NCI-H524 (cell line): ENCODE results near the gene SEL1L3.
A peak's percentile ranks its signal among the peaks of the same experiment; 100 is the strongest.
"Not testable (repeated sequence)": the region's sequence is repeated elsewhere in the genome, so short reads cannot be mapped to it uniquely, and the experiment has no call there.

Experiments used
- DNase-seq, 2 experiments: peaks; one replicate each; lab custom pipeline; 2025; lab: John Stamatoyannopoulos, UW

Gene SEL1L3

DNA sequence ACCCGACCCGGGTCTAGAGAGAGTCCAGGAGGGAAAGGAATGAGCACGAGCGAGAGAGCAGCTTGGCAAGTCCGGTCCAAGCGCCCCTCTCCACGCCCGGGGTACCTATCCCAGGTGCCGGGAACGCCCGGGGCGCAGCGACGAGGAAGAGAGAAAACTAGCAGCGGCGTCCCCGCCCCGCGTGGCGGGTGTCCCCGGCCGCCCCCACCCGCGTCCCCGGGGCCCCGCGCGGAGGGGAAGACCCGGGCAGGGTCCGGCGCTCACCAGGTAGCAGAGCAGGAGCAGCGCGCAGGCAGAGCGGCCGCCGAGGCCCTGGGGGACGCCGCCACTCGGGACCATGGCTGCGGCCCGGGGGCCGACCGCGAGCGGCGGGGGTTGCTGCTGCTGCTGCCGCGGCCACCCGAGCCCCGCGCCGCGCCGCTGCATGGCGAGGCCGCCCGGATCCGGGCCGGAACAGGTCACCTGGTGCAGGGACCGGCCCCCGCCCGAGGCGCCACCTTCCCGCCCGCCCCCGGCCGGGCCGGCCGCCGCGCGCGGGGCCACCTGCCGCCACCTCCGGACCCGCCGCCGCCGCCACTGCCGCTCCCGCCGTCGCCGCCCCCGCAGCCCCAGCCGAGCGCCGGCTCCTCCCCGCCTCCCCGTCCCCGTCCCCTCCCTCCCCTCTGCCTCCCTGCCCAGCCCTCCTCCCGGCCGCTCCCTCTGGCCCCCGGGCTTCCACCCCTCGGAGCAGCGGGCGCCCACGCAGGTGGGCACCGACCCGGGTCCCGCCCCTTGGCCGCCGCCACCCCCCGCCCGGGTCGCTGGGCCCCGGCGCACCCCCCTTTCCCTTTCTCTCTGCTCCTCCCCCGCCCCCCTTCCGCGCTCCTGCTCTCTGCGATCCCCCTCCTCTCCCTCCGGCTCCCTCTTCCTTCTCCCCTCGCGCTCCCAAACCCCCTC is at the start of gene SEL1L3:
Gene SEL1L3, minus strand, starts transcription at position 578 of the 936 bp plus-strand sequence. Its CDS starts 152 bp downstream, at position 426.
- peak in 1 of 2 experiments; percentile 35 for DNase-seq

DNA sequence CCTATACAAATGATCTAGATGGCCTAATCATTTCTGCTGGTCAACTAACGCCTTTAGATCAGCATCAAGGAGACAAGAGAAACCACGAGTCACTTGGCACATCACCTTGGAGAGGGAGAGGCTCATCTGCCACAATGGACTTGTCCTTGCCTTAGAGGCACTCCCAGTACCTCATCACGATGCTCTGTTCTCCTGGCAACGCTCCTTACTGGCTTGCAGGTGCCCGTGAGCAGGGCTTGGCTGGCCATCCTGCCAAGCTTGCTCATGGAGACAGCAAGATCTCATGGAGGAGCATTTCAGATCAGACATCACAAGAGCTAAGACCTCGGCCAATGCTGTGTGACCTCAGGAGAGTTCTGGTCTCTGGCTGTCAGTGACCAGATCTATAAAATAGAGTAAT is 48.6 kb upstream of the SEL1L3 start:
- no peak for DNase-seq

DNA sequence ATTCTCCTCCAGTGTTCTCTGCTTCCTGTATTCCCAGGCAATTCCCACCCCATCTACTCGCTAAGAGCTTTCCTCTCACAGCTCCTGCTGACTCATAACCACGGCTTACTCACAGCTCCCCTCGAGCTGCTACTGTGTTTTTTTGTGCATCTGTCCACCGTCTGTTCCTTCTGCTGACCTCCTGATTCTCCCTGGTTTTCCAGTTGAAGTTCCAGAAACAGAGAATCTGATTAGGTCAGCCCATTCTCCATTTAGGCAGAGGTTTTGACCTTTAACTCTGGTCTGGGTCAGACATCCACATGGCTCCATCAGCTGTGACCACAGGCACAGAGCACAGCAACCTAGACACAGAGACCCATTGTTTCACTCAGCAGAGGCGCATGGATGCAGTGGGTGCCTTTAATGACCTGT is 45.7 kb upstream of the SEL1L3 start:
- DNase-seq: peak; percentile 23 to 75

DNA sequence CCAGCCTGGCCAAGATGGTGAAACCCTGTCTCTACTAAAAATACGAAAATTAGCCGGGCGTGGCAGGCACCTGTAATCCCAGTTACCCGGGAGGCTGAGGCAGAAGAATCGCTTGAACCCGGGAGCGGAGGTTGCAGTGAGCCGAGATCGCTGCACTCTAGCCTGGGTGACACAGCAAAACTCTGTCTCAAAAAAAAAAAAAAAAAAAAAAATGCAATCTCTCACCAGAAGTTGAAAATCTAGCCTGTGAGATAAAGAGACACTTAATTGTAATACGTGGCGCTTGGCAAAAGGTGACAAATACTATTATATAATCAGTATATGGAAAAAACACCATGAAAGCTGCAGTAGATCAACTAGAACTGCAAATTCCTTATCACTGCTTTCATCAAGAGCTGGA is 43.3 kb upstream of the SEL1L3 start:
- not testable (repeated sequence) for DNase-seq

DNA sequence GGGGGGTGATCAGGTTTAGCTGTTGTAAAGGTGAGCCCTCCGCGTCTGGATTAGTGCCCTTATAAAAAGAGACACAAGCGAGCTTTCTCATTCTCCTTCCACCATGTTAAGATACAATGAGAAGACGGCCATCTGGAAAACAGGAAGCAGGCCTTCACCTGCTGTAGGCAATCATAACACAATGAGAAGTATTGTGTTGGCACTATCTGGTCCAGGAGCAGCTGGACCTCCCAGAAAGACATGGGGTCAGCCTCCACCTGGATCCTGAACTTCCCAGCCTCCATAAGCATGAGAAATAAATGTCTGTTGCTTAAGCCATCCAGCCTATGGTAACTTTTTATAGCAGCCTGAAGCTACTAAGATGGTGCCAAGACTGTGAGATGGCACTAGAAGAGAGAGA is 42.6 kb upstream of the SEL1L3 start:
- DNase-seq: no peak

DNA sequence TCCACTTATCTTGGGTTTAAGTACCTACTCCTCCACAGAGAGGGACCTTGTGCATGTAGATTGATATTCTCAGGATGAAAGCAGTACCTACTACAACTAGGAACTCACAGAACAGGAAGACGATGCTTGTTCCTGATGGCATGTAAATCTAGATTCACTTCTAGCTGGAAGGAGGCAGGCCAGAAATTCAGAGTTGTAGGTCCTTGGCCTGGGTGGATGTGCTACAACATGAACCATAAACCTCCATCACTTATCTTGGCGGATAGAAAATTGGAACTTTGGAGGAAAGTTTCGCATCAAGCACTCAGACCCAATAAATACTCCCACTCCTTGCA is 41.9 kb upstream of the SEL1L3 start:
- no peak for DNase-seq

DNA sequence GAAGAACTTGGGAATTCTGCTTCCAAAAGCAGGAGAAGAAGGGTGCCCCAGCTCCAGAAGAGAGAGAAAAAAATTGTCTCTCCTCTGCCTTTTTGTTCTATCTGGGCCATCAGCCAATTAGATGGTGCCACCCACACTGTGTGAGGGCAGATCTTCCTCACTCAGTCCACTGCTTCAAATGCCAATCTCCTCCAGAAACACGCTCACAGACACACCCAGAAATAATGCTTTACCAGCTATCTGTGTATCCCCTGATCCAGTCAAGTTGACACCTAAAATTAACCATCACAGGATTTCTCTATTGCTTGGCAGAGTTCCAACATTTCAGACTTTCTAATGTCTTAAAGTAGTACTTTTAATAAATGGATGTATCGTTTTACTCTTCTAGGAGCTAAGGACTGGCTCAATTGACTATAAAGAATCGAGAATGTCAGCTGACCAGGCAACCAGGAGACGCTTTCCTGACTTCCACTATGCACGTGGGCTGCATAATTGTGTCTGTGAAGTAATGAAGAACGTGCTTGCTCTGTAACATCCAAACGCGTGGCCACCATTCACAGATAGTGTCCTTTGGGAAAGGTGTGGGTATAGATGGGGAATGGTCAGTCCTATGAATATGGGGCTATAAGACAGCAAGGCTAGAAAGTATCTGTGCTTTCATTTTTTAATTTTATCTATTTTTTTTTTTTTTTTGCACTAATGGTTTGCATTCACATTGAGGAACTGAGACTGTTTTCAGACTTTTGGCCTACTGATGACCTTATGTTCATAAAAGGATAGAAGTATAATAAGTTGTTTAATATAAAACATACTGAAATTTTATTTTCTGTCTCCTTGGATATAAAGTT is 41.3 kb upstream of the SEL1L3 start:
- peak in 1 of 2 experiments; percentile 15 for DNase-seq

DNA sequence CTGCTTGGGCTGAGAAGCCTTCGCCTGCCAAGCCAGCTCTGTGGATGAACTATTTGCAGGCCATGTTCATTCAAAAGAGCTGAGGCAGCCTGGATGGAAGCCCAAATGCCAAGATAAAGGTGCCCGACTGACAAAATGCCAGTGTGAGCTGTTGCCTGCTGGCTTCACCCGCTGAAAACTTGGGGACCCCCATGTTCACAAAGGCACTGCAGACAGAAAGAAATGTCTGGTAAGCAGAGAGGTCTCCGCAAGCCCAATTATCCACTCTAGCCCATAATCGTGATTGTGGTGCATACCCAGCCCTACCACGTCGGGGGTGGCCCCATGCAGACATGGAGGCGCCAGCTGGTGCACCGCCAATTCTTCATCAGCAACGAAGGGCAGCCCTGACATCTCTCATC is 38.2 kb upstream of the SEL1L3 start:
- DNase-seq: peak; percentile 70 to 89

DNA sequence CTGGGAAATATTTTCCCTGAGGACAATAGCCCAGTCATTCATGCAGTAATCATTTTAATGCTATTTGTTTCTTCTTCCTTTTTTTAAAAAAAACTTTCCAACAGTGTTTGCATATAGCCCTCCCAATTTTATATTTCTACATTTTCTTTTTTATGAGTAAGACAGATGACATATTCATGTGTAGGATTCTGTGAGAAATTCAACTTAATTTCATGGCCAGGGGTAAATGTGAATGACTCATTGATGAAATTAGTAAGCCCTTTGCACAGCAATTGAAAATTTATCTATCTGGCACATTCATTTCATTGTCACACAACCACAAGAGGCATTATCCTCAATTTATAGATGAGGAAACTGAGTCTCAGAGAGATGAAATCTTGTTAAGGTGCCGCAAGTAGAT is 37.5 kb upstream of the SEL1L3 start:
- DNase-seq: no peak

DNA sequence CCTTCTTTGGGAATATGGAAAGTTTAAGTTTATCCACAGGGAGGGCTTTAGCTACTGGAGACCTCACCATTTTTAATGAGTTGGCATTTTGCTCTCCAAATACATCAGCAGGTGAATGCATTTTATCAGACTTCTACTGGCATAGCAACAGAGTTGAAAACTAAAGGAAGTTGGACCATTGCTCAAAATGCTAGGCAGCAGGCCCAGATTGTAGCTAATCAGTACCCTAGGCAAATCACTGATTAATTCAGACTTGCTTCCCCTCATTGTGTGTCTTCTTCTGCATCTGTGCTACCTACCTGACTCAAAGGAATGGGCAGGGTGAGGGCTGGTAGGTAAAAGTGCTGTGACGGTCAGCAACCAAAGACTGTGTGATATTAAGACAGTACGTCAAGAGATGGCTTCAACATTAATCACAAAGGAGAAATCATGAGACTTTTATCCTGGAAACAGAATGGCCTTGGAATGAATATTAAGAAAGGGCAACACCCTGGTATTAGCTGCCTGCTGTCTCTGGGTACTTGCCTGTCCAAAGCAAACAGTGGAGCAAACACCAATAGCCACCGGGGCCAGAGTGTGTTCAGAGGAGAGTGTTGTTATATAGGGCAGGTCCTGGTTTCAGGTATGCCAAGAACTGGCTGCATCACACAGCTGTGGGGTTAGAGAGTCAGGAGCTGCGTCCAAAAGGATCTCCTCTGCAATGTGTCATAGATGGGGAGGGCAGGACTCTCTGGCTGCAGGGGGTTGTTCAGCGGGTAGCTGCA is 34.2 kb upstream of the SEL1L3 start:
- no peak for DNase-seq

DNA sequence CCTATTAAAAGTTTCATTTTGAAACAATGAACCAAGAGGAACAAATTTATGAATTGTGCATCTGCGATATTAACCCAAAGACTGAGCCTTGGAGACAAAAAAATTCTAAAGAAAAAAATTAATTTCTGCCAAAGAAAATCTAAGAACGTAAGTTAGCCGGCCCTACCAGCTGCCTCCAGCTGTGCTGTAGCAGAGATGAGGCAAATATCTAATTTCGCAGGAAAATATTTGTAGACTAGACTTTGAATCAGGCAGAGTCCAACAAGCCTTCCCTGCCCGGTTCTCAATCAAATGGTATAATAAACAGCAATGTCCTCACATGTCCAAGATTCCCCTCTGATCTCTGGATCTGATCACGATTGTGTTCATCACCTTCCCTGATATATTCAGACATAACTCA is 30.0 kb upstream of the SEL1L3 start:
- no peak for DNase-seq

DNA sequence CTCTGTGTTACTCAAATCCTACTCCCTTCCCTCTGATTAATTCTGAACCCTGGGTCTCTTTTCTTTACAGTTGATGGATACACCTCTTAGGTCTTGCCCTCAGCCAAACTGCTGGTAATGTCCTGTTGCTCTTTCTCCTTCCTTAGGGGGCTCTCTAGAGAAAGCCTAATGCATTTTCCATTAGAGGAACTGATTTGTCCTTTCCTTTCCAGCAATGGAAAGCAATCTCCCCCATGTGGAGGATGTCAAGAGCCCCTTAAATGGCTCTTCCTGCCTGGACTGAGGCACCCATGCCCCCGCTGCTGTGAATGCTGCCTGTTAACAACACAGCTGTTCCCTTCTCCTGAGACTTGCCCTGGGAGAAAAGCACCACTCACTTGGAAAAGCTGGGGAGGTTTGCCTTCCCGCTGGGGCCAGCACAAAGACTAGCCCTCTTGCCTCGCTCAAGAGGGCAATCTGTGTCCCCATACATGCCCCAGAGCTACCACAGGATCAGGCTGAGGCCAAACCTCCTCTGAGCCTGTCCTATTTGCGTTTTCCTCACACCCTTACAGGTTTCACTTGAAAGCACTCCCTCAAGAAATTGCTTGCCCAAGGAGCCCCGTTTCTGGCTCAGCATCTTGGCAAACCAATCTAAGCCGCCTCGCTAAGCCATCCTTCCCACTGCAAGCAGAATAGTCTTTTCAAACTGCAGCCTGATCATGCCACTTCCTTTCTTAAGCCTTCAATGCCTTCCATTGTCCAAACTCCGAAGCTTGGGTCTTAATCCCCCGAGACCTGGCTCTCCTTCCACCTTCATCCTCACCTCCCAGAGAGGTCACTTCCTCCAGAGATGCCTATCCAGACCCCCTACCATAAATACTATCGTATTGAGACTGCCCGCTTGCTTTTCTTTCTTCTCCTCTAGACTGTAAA is 28.0 kb upstream of the SEL1L3 start:
- DNase-seq: peak; percentile 30 to 65

DNA sequence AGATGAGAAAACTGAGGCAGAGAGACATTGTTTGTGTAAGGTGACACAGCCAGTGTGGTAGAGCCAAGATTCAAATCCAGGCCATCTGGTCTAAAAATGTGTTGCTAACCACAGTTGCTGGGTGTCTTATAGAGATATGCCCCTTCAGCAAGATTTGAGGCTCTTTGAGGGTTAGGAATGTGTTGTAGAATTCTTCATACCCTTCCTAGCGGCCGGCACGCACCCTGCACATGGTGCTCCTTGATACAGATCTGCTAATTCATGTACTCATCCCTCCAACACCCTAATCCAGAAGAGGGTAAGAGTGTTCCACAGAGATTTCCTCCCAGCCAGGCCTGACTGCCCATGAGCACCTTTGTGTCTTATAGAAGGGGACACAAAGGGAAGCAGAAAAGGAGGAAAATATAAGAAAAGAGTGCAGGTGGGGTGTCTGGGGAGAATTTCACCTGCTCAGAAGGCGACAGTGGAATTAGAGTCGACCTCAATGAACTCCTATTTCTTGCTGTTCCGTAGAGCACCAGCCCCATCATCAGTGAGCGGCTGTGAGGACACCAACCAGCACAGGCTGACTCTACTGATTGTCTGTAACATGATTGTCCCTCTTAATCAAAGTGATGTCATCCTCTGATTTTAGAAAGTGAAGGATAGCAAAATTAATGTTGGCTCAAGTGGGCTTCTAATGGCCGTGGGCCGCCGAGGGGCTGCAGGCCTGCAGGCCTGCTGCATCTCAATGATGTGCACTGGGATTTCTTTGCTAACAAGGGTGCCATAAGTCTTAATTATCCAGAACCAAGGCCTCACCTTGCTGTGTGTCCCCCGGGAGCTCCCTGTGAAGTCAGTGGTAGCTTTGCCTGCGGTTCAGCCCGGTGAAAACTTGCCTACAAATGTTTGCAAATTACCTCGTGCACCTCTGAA is 27.1 kb upstream of the SEL1L3 start:
- DNase-seq: no peak

DNA sequence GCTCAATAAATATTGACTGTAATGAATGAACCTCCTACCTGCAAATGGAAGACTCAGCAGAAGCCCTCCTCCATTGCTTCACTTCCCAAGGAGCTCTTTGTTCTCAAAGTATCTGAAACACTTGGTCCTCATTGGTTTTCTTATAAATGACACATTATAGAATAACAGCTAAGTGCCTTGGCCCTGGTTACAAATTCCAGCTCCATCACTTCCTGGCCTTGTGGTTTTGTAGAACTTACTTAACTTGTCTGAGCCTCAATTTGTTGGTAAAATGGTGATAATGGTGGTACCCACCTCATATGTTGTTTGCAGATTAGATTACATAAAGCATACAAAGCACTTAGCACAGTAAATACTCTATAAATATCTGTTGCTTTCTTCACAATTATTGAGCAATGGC is 26.0 kb upstream of the SEL1L3 start:
- no peak for DNase-seq

DNA sequence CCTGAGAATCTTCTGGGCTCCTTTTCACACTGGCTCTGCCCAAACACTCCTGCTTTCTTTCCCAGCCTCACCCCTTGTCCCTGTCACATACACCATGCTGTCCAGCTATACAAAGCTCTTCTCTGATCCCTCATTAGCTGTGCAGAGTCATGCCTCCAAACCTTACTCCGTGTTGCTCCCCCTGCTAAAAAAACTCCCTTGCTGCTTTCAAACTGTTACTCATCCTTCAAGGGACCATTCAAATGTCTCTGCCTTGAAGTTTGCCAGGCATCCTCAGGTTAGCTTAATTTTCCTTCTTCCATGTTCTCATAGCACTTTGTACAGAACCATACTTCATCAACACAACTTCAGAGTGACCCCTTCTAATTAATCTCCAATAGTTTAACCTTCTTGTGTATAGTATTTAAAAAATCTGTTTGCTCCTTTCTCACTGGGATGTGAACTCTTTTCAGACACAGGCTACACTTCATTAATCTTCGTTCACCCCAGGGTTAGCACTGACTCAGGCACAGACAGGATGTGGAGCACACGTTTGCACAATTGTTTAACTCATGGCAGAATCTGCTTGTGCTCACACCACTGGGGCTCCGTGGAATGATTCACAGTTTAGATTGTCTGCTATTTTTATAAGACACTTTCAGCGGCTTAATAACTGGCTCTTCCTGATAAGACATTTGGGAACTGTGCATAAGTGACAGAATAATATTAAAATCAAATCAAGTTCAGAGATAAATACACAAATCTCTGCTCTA is 21.4 kb upstream of the SEL1L3 start:
- no peak for DNase-seq

DNA sequence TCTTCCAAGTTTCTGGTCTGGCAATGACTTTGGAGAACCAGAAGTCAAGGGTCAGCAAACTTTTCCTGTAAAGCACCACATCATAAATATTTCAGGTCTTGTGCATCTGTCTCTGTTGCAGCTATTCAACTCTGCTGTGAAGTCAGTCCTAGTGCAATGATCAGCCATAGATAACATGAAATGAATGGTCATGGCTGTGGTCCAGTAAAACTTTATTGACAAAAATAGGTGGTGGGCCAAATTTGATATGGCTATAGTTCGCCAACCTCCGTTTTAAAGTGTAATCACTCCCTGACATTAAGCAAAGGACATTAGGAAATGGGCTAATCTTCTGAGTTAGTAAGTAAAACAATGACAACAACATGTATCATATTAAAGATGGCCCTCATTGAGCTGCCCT is 20.8 kb upstream of the SEL1L3 start:
- DNase-seq: no peak

DNA sequence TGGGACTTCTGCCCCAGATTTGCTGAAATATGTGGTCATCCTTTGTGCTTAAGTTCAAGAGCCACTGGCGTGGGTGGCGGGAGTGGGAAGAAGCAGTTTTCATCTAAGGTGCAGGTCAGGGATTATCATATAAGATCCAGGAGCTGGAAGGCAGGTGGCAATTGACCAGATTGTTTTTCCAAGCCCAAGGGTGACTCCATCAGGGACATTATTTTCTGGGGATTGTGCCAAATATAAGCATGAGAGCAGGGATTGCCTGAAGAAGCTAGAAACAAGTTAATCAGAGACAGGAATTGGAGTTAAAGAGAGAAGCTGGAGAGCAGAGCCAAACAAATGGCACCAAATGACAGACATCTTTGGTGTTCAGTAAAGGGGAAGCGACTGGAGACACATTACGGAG is 19.4 kb upstream of the SEL1L3 start:
- peak in 1 of 2 experiments; percentile 30 for DNase-seq

DNA sequence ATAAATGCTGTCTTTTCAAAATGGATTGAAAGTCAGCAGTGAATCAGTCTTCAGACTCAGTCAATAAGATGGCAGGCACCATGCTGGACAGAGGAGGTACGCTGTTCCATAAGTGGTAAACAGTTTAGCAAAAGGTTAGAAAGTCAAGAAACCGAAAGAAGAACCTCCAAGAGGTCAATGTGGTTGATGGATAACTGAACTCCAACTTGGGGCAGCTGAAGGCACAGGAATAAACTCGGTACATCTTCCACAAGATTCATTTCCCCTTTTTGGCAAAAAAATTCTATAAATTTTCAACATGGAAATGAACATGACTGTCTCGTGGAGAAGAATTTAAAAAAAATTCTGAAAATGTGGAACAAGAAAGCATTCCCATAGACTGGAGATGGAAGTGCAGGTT is 18.4 kb upstream of the SEL1L3 start:
- DNase-seq: no peak

DNA sequence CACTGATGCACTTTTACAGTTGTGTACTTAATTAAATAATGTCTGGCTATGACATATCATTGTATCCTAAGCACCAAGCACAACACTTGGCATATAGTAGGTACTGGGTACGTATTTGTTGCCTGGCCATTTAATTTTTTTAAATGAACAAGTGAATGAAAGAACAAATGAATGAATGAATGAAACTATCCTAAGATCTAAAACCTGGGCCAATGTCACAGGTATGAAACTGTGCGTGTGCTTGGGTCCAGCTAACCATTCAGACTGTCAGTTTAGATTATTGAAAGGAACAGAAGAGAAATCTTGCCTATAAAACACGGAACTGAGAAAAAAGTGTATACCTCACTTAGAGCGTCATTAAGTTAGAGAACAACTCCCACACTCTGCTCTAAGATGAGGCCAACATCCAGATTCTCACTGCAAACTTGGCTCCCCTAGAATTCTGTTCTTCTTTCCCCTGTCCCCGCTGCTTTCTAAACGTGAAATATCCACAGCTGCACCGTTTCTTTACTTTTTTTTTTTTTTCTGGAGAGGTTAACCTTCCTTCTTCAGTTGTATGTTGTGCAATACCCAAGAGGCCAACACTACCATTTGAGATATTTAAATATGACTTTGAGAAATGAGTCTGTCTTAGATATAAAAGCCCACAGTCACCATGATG is 17.3 kb upstream of the SEL1L3 start:
- no peak for DNase-seq
